ENCODE results near the gene PLEKHG1.

DNA sequence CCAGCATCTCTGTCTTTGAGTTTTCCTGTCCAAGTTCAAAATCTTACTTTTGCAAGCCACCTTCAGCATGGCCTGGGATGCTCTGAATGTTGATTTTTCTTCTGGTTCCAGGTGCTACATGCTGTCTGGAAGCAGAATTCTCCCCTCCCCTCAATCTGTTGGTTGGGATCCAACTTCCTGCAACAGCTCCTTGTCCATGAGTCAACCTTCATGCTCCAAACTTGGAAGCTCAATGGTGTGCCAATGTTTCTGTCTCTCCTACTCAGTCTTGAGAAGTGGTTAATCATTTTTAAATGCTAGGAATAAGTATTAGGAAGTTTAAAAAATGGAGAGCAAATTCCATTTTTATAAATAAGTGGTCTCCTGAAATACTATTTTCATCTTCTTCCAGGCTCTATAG is 33.2 kb upstream of the PLEKHG1 start:
- TF ChIP-seq, protein P1, sequence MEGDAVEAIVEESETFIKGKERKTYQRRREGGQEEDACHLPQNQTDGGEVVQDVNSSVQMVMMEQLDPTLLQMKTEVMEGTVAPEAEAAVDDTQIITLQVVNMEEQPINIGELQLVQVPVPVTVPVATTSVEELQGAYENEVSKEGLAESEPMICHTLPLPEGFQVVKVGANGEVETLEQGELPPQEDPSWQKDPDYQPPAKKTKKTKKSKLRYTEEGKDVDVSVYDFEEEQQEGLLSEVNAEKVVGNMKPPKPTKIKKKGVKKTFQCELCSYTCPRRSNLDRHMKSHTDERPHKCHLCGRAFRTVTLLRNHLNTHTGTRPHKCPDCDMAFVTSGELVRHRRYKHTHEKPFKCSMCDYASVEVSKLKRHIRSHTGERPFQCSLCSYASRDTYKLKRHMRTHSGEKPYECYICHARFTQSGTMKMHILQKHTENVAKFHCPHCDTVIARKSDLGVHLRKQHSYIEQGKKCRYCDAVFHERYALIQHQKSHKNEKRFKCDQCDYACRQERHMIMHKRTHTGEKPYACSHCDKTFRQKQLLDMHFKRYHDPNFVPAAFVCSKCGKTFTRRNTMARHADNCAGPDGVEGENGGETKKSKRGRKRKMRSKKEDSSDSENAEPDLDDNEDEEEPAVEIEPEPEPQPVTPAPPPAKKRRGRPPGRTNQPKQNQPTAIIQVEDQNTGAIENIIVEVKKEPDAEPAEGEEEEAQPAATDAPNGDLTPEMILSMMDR (IDR thresholded peaks at IDR 0.05), result no peak
- no peak for TF ChIP-seq EZH2 (IDR thresholded peaks at IDR 0.05; ENCODE audit: borderline replicate concordance, insufficient read depth, low read depth, low read length, poor library complexity, severe bottlenecking)
